T-cell (primary cell): ENCODE measurements around the gene DDR1. TPM values are rescaled to one million over a fixed set of nuclear protein-coding genes. Genes with fewer than 3 reads are reported as not detected.
"Not testable (repeated sequence)": the region's sequence is repeated elsewhere in the genome, so short reads cannot be mapped to it uniquely, and the experiment has no call there.

Source experiments
- ATAC-seq, 4 experiments: fragments of 200-7000 bp in 3 of 4; fragments of 150-1000 bp in 1 of 4; cut with Tn5 transposase; replicated peaks in 1 of 4; 1 replicate in 3 of 4; 2 replicates in 1 of 4; pipeline ENCODE4 v1.10.0; 2021; ENCODE audit warnings: moderate library complexity in 3 of 4, mild to moderate bottlenecking in 2 of 4, moderate number of reproducible peaks in 1 of 4
- CTCF ChIA-PET, 2 donors: fragments of 300-600 bp; sonication (Branson Sonifier 250); formaldehyde crosslinking; loops; one replicate each; lab custom pipeline; 2022; ENCODE audit warnings: antibody characterized with exemption in 2 of 2; lab: Charles Lee
- POLR2A ChIA-PET, 2 donors: fragments of 300-600 bp; sonication (Branson Sonifier 250); formaldehyde crosslinking; loops; one replicate each; lab custom pipeline; 2022; ENCODE audit warnings: antibody characterized with exemption in 2 of 2; lab: Charles Lee
- DNase-seq, 35 experiments: peaks; one replicate each; pipeline versions ENCODE4 v3.0.0 to v3.0.0-alpha.2; 2013 to 2023
- H3K27ac ChIP-seq: one replicate; pipeline ENCODE4 v1.5.1; 2013; ENCODE audit warnings: low read length
- H3K27me3 ChIP-seq, 2 experiments: replicated peaks in 1 of 2; 1 replicate in 1 of 2; 2 replicates in 1 of 2; pipeline versions ENCODE4 v1.6.1 to v1.7.0; 2013; ENCODE audit warnings: low read length in 1 of 2, mixed read lengths in 1 of 2; ENCODE audit not compliant: control insufficient read depth in 2 of 2, insufficient read depth in 2 of 2; ENCODE audit errors: extremely low read depth in 1 of 2
- H3K36me3 ChIP-seq, 2 donors: 1 replicate in 1 of 2; 2 replicates in 1 of 2; pipeline versions ENCODE4 v1.6.1 to v1.7.0; 2013; ENCODE audit warnings: low read length in 1 of 2; ENCODE audit not compliant: control insufficient read depth in 2 of 2, insufficient read depth in 1 of 2; ENCODE audit errors: extremely low read depth in 1 of 2
- H3K4me1 ChIP-seq, 2 experiments: 1 replicate in 1 of 2; 2 replicates in 1 of 2; pipeline versions ENCODE4 v1.6.1 to v1.7.0; 2013; ENCODE audit warnings: low read length in 2 of 2, mixed read lengths in 1 of 2; ENCODE audit not compliant: insufficient read depth in 2 of 2, control insufficient read depth in 1 of 2; ENCODE audit errors: extremely low read depth in 1 of 2
- H3K4me3 ChIP-seq, 2 donors: 1 replicate in 1 of 2; 2 replicates in 1 of 2; pipeline versions ENCODE4 v1.5.1 to v1.7.0; 2013; ENCODE audit warnings: mild to moderate bottlenecking in 2 of 2, low read length in 1 of 2, moderate library complexity in 1 of 2; ENCODE audit not compliant: control insufficient read depth in 1 of 2; ENCODE audit errors: extremely low read depth in 1 of 2
- H3K9me3 ChIP-seq: 2 replicates; pipeline ENCODE4 v1.7.0; 2013
- H3K27ac Mint-ChIP-seq, 2 donors: one replicate each; pipeline ENCODE4 v1.8.0; 2020 to 2021; ENCODE audit warnings: mild to moderate bottlenecking in 2 of 2, mixed read lengths in 2 of 2
- H3K27me3 Mint-ChIP-seq, 2 donors: one replicate each; pipeline ENCODE4 v1.8.0; 2021 to 2022; ENCODE audit warnings: mixed read lengths in 2 of 2
- H3K36me3 Mint-ChIP-seq: one replicate; pipeline ENCODE4 v1.8.0; 2021; ENCODE audit warnings: mixed read lengths
- H3K4me1 Mint-ChIP-seq, 3 donors: one replicate each; pipeline ENCODE4 v1.8.0; 2020 to 2022; ENCODE audit warnings: mixed read lengths in 3 of 3, mild to moderate bottlenecking in 1 of 3
- H3K4me3 Mint-ChIP-seq, 3 donors: one replicate each; pipeline ENCODE4 v1.8.0; 2020 to 2022; ENCODE audit warnings: mild to moderate bottlenecking in 3 of 3, mixed read lengths in 3 of 3, moderate library complexity in 3 of 3
- H3K9me3 Mint-ChIP-seq, 3 donors: one replicate each; pipeline ENCODE4 v1.8.0; 2020 to 2022; ENCODE audit warnings: mixed read lengths in 3 of 3
- whole genome bisulfite sequencing: methylation state at CpG from one replicate; pipeline ENCODE4 v1.1.5; 2013; ENCODE audit warnings: missing lambda C conversion rate; ENCODE audit not compliant: insufficient coverage; 5-methylcytosine and 5-hydroxymethylcytosine counted together
- total RNA-seq, 35 experiments: library from RNA in 6 of 35; stranded (reverse) in 6 of 35; fragments of 120-200 nt in 1 of 35; gene quantifications; one replicate each; pipeline versions ENCODE4 v1.2.1 to v1.2.4 and lab custom pipeline; 2013 to 2026

The DDR1 gene
- total RNA-seq, 5 donors from 2014 or later (not counting 1 experiment from before 2014, with no cell fraction given) = 8.8 to 23.9 (median 19.3) TPM

DNA sequence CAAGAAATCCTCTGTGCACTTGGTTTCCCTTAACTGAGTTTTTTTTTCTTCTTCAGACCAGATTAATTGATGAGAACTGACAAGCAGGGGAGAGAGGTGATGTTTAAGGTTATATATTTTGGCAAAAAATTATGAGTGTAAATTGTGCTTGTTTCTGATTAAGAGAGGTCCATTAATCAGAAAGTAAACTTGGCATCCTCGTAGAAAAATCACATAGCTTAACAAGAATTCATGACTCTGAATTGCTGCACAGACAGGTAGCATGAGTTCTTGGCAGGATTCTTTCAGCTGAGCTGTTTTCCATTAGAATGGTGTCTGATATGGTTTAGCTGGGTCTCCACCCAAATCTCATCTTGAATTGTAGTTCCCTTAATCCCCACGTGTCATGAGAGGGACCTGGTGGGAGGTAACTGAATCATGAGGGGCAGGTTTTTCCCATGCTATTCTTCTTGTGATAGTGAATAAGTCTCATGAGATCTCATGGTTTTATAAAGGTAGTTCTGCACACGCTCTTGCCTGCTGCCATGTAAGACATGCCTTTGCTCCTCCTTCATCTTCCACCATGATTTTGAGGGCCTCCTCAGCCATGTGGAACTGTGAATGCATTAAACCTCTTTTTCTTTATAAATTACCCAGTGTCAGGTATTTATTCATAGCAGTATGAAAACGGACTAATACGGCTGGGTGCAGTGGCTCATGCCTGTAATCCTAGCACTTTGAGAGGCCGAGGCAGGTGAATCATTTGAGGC is 34.2 kb upstream of the DDR1 start:
- Histone ChIP-seq H3K27me3 (peaks cover 0 to 3% of the 10 kb centered on the region in 2 experiments), H3K4me3 (no peak overlapping the region), H3K36me3 (no peaks in the 10 kb centered on the region), H3K4me1 (no peaks in the 10 kb centered on the region), H3K27ac (no peak overlapping the region), H3K9me3 (no peaks in the 10 kb centered on the region)
- ATAC-seq (no peak), DNase-seq (no peak)
- WGBS = 83% methylated on average over 2 of the region's 6 CpGs
- peaks cover 4 to 16% (median 5%) of the 10 kb centered on the region in 3 donors for H3K9me3 Mint-ChIP-seq
- H3K4me3 Mint-ChIP-seq = no peak overlapping the region
- CTCF ChIA-PET = no interaction called here
- H3K4me1 Mint-ChIP-seq = peaks cover 0 to 4% (median 2%) of the 10 kb centered on the region in 3 donors
- H3K36me3 Mint-ChIP-seq = peaks cover 4% of the 10 kb centered on the region
- POLR2A ChIA-PET = interaction anchor here in 1 of 2 donors (0.5 kb wide), 1 partner anchor 104 kb away, joined by 3 read pairs; no protein-coding TSS in a partner anchor
- H3K27ac Mint-ChIP-seq = no peak overlapping the region
- no peaks in the 10 kb centered on the region for H3K27me3 Mint-ChIP-seq

GRCh38 chr6:30852459-30852858 is 31.9 kb upstream of the DDR1 start:
- H3K36me3 Mint-ChIP-seq, H3K27me3 Mint-ChIP-seq, ATAC-seq, DNase-seq, H3K27me3 ChIP-seq, POLR2A ChIA-PET, H3K27ac ChIP-seq, H3K36me3 ChIP-seq, H3K4me3 ChIP-seq, H3K4me1 ChIP-seq, CTCF ChIA-PET, H3K9me3 ChIP-seq, H3K27ac Mint-ChIP-seq, H3K4me1 Mint-ChIP-seq, H3K4me3 Mint-ChIP-seq: not testable (repeated sequence)
- H3K9me3 Mint-ChIP-seq = peaks cover 4 to 16% (median 5%) of the 10 kb centered on the region in 3 donors
- 60% methylated on average over 1 of the region's 2 CpGs for WGBS

GRCh38 chr6:30854285-30855040 is 29.9 kb upstream of the DDR1 start:
- no peak overlapping the region for H3K27ac Mint-ChIP-seq
- POLR2A ChIA-PET = no interaction called here
- no peak for ATAC-seq

DNA sequence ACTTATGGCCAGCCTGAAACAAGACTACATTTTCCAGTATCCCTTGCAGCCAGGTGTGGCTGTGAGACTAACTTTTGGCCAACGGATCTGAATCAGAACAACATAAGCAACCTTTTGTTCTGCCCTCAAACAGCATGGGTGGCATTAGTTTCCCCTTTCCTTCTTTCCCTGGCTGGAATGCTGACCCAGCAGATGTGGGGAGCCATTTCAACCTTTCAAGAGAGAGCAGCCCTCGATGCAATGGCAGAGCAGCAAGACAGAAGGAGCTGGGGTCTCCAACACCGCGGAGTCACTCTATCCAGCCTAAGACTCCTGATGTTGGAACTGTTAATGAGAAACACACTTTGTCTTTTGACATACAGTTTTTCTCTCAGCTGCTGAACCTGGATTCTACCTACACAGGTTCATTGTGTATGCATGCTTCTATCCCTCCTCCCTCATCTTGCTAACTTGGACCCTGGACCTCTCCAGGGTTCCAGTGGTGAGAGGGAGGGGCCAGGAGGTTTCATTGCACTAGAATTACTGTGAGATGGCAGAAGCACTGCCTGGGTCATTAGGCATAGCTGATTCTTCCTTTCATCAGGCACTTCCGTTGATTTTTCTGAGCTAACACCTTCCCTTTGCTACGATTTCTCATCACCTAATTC is 28.8 kb upstream of the DDR1 start:
- CTCF ChIA-PET = interaction anchor here (0.5 to 0.6 kb wide), 3 partner anchors 44 to 232 kb away, joined by 3 to 6 read pairs (median 5); no protein-coding TSS in a partner anchor
- POLR2A ChIA-PET = no interaction called here
- Mint-ChIP-seq H3K4me1 (no peaks in the 10 kb centered on the region), H3K27ac (no peak overlapping the region), H3K36me3 (peaks cover 4% of the 10 kb centered on the region), H3K27me3 (peaks cover 0 to 1% of the 10 kb centered on the region in 2 donors), H3K4me3 (no peak overlapping the region), H3K9me3 (peaks cover 4 to 23% (median 5%) of the 10 kb centered on the region in 3 donors)
- no peak overlapping the region for H3K27ac ChIP-seq
- ATAC-seq (no peak), DNase-seq (no peak)
- no peak overlapping the region for H3K4me3 ChIP-seq
- H3K27me3 ChIP-seq = peaks cover 0 to 4% of the 10 kb centered on the region in 2 experiments
- H3K36me3 ChIP-seq = no peaks in the 10 kb centered on the region
- WGBS = 89% methylated on average over 3 of the region's 6 CpGs
- no peaks in the 10 kb centered on the region for H3K4me1 ChIP-seq
- H3K9me3 ChIP-seq = no peaks in the 10 kb centered on the region

More at GRCh38 chr6:30854285-30855040, 29.9 kb upstream of the DDR1 start:
- no peaks in the 10 kb centered on the region for H3K9me3 ChIP-seq
- no peak overlapping the region for H3K4me3 ChIP-seq
- no peaks in the 10 kb centered on the region for H3K4me1 Mint-ChIP-seq
- 85% methylated on average over 2 of the region's 5 CpGs for WGBS
- peaks cover 0 to under 1% of the 10 kb centered on the region in 2 experiments for H3K27me3 ChIP-seq
- CTCF ChIA-PET = no interaction called here
- no peak overlapping the region for H3K27ac ChIP-seq
- peaks cover 0 to 1% of the 10 kb centered on the region in 2 donors for H3K27me3 Mint-ChIP-seq
- peaks cover 4% of the 10 kb centered on the region for H3K36me3 Mint-ChIP-seq
- DNase-seq = no peak
- no peaks in the 10 kb centered on the region for H3K4me1 ChIP-seq
- peaks cover 4 to 23% (median 5%) of the 10 kb centered on the region in 3 donors for H3K9me3 Mint-ChIP-seq
- H3K4me3 Mint-ChIP-seq = no peak overlapping the region
- no peaks in the 10 kb centered on the region for H3K36me3 ChIP-seq

- H3K27me3 ChIP-seq = peaks cover 0 to 4% of the 10 kb centered on the region in 2 experiments
- no peak overlapping the region for H3K4me3 Mint-ChIP-seq
- H3K36me3 Mint-ChIP-seq = peaks cover 2% of the 10 kb centered on the region
- ChIA-PET CTCF (no interaction called here), POLR2A (no interaction called here)
- DNase-seq (no peak), ATAC-seq (no peak)
- H3K9me3 Mint-ChIP-seq = peaks cover 0 to 19% (median 3%) of the 10 kb centered on the region in 3 donors
- H3K4me3 ChIP-seq = no peak overlapping the region
- H3K27ac Mint-ChIP-seq = no peak overlapping the region
- H3K27me3 Mint-ChIP-seq = peaks cover 0 to 1% of the 10 kb centered on the region in 2 donors
- H3K4me1 Mint-ChIP-seq = no peaks in the 10 kb centered on the region
- 78% methylated on average over 4 of the region's 5 CpGs for WGBS
- H3K9me3 ChIP-seq = no peaks in the 10 kb centered on the region
- H3K4me1 ChIP-seq = no peaks in the 10 kb centered on the region
- no peak overlapping the region for H3K27ac ChIP-seq
- H3K36me3 ChIP-seq = no peaks in the 10 kb centered on the region
These were observed 27.2 kb upstream of the DDR1 start for GRCh38 chr6:30857112-30857511.

- WGBS = no CpG with 5 or more reads among the region's 5 CpGs
- Histone ChIP-seq H3K4me3 (no peak overlapping the region), H3K9me3 (no peaks in the 10 kb centered on the region), H3K27ac (no peak overlapping the region), H3K27me3 (peaks cover 0 to 4% of the 10 kb centered on the region in 2 experiments), H3K4me1 (no peaks in the 10 kb centered on the region), H3K36me3 (no peaks in the 10 kb centered on the region)
- POLR2A ChIA-PET = no interaction called here
- ATAC-seq = no peak
- peaks cover 0 to 14% (median 0%) of the 10 kb centered on the region in 3 donors for H3K9me3 Mint-ChIP-seq
- no peak overlapping the region for H3K27ac Mint-ChIP-seq
- H3K4me1 Mint-ChIP-seq = no peaks in the 10 kb centered on the region
- H3K4me3 Mint-ChIP-seq = no peak overlapping the region
- no peak for DNase-seq
- H3K27me3 Mint-ChIP-seq = peaks cover 0 to 1% of the 10 kb centered on the region in 2 donors
- CTCF ChIA-PET = no interaction called here
- peaks cover 2% of the 10 kb centered on the region for H3K36me3 Mint-ChIP-seq
These were observed 26.8 kb upstream of the DDR1 start for GRCh38 chr6:30857549-30857948.
